Common myeloid progenitor, CD34-positive (primary cell): ENCODE data around the gene RGS3.
A peak's percentile ranks its signal among the peaks of the same experiment; 100 is the strongest.
"Not testable (repeated sequence)": the region's sequence is repeated elsewhere in the genome, so short reads cannot be mapped to it uniquely, and the experiment has no call there.

Source experiments
- CTCF ChIA-PET: fragments of 350-600 bp; sonication (Branson Sonifier 250); formaldehyde crosslinking; loops from one replicate; lab custom pipeline; 2021; ENCODE audit warnings: antibody characterized with exemption; lab: Charles Lee
- POLR2A ChIA-PET: fragments of 350-600 bp; sonication (Branson Sonifier 250); formaldehyde crosslinking; loops from one replicate; lab custom pipeline; 2021; ENCODE audit warnings: antibody characterized with exemption; lab: Charles Lee
- DNase-seq, 3 donors: peaks; one replicate each; pipeline versions ENCODE4 v3.0.0 to v3.0.0-alpha.2; 2013
- H3K27ac ChIP-seq, 2 experiments: 1 replicate in 1 of 2; 2 replicates in 1 of 2; pipeline ENCODE4 v1.7.0; 2013; ENCODE audit warnings: inconsistent platforms in 2 of 2, low read length in 2 of 2, mild to moderate bottlenecking in 2 of 2, low read depth in 1 of 2, moderate library complexity in 1 of 2; ENCODE audit not compliant: severe bottlenecking in 2 of 2, insufficient read depth in 1 of 2, poor library complexity in 1 of 2
- H3K27me3 ChIP-seq, 5 experiments: replicated peaks in 2 of 5; 1 replicate in 3 of 5; 2 replicates in 2 of 5; pipeline versions ENCODE4 v1.6.1 to v1.7.0; 2013; ENCODE audit warnings: low read length in 4 of 5, mild to moderate bottlenecking in 2 of 5, moderate library complexity in 2 of 5, inconsistent platforms in 1 of 5; ENCODE audit not compliant: insufficient read depth in 5 of 5, control insufficient read depth in 4 of 5
- H3K36me3 ChIP-seq, 4 experiments: 1 replicate in 2 of 4; 2 replicates in 2 of 4; pipeline versions ENCODE4 v1.6.1 to v1.7.0; 2013; ENCODE audit warnings: low read length in 3 of 4, control low read depth in 1 of 4, mild to moderate bottlenecking in 1 of 4; ENCODE audit not compliant: control insufficient read depth in 4 of 4, insufficient read depth in 4 of 4
- H3K4me1 ChIP-seq, 4 experiments: 1 replicate in 3 of 4; 2 replicates in 1 of 4; pipeline versions ENCODE4 v1.6.1 to v1.7.1; 2013; ENCODE audit warnings: low read length in 3 of 4, mild to moderate bottlenecking in 3 of 4, control low read depth in 1 of 4, inconsistent platforms in 1 of 4, moderate library complexity in 1 of 4; ENCODE audit not compliant: control insufficient read depth in 4 of 4, insufficient read depth in 4 of 4; ENCODE audit errors: control extremely low read depth in 1 of 4
- H3K4me3 ChIP-seq, 7 experiments: 1 replicate in 4 of 7; 2 replicates in 3 of 7; pipeline versions ENCODE4 v1.5.1 to v1.7.0; 2013; ENCODE audit warnings: mild to moderate bottlenecking in 7 of 7, low read length in 6 of 7, moderate library complexity in 6 of 7, inconsistent platforms in 2 of 7, low read depth in 2 of 7, control low read depth in 1 of 7; ENCODE audit not compliant: insufficient read depth in 4 of 7, control insufficient read depth in 1 of 7; ENCODE audit errors: extremely low read depth in 1 of 7
- H3K9me3 ChIP-seq, 5 experiments: 1 replicate in 4 of 5; 2 replicates in 1 of 5; pipeline versions ENCODE4 v1.6.1 to v1.7.1; 2013; ENCODE audit warnings: low read length in 4 of 5, mild to moderate bottlenecking in 2 of 5, inconsistent platforms in 1 of 5, low read depth in 1 of 5, moderate library complexity in 1 of 5; ENCODE audit not compliant: control insufficient read depth in 4 of 5, insufficient read depth in 2 of 5; ENCODE audit errors: control extremely low read depth in 1 of 5
- WGBS: methylation state at CpG from one replicate; pipeline ENCODE4 v1.1.5; 2013; ENCODE audit not compliant: insufficient coverage; 5-methylcytosine and 5-hydroxymethylcytosine counted together

The RGS3 gene

DNA sequence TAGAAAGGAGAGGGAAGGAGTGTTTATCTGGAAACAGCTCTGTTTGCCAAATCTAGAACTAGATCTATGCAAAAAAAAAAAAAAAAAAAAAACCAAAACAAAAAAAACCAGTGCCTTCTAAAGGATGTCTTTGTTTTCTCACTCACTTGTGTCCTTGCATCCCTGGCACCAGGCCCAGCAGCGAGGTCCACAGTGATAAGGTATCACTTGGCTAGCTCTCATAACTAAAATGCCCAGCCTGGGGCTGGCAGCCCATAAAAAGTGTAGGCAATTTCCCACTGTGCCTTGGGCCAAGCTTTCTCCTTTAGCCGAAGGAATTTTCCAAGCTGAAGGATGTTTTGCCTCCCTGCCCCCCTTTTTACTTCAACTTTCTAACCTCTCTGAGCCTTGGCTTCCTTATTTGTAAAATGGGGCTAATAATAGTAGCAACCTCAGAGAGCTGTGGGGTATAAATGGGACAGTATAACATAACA is 20.8 kb downstream of the RGS3 start:
- H3K9me3 ChIP-seq, result no peaks in the 10 kb centered on the region
- CTCF ChIA-PET, result interaction anchor here (1.1 to 1.8 kb wide), 3 partner anchors 11 to 174 kb away, joined by 3 to 6 read pairs (median 6); no protein-coding TSS in a partner anchor
- no peak overlapping the region for H3K27ac ChIP-seq
- WGBS, result 93% methylated on average over 1 of the region's 2 CpGs
- peaks cover 0 to 4% (median 0%) of the 10 kb centered on the region in 4 experiments for H3K4me1 ChIP-seq
- peaks cover 6 to 60% (median 10%) of the 10 kb centered on the region in 4 experiments for H3K36me3 ChIP-seq
- no peak overlapping the region for H3K4me3 ChIP-seq
- H3K27me3 ChIP-seq, result no peaks in the 10 kb centered on the region
- POLR2A ChIA-PET, result no interaction called here
- DNase-seq, result peak in 2 of 3 donors; percentile 15 to 16

DNA sequence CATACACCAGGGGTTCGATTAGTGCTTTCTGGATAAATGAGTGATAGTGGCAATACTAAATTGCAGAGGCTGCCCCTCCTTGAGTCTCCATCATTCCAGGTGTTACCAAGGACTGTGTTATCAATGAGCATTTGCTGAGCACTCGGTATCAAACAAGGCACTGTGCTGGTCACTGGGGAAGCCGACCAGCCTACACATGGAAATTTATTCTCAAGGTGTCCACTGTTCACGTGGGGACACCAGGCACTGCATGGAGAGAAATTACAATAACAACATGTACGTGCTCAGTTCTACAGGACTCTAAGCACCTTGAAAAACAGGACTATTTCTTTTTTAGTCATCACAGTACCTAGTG is 22.2 kb downstream of the RGS3 start:
- CTCF ChIA-PET, result interaction anchor here (1.6 to 1.8 kb wide), 2 partner anchors 10 to 30 kb away, joined by 6 read pairs; no protein-coding TSS in a partner anchor
- 97% methylated on average over 5 of the region's 5 CpGs for WGBS
- no peak overlapping the region for H3K4me3 ChIP-seq
- H3K27me3 ChIP-seq, result no peaks in the 10 kb centered on the region
- H3K27ac ChIP-seq, result no peak overlapping the region
- POLR2A ChIA-PET, result no interaction called here
- H3K9me3 ChIP-seq, result no peaks in the 10 kb centered on the region
- H3K4me1 ChIP-seq, result peaks cover 0 to 4% (median 0%) of the 10 kb centered on the region in 4 experiments
- no peak for DNase-seq
- peaks cover 7 to 56% (median 12%) of the 10 kb centered on the region in 4 experiments for H3K36me3 ChIP-seq

DNA sequence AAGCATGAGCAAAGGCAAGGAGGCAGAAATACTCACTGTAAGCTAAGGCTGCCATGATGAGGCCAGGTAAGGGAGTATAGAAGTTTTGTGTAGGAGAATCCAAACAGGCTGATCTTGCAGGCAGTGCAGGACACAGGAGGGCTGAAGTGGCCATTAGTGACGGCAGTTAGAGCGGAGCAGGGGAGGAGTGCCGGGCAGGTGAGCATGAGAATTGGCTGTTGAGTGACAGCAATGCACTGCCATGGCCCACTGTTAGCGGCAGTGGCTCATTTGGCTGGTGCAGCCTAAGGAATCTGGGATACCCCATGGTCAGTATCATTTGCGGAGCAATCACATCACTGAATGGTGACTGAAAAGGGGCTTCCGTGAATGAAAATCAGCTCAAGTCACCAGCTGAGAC is 22.8 kb downstream of the RGS3 start:
- CTCF ChIA-PET, result interaction anchor here (0.8 kb wide), 1 partner anchor 168 kb away, joined by 3 read pairs; no protein-coding TSS in a partner anchor
- DNase-seq, result no peak

DNA sequence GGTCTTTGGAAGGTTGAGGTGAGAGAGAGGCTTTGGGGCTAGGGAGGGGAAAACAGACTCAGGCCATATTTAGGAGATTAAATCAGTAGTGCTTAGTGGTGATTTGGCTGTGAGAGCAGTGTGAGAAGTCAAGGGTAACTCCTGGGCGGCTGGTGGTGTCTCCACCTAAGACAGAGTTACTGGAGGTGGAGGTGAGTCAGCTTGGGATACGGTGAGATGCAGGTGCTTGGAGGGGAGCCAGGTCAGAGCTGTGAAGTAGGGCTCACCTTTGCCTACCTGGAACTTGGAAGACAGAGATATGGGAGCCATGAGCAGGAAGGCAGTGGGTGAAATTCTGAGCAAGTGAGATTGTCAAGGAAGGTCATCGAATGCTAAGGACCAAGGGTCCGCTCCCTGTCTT is 24.5 kb downstream of the RGS3 start:
- H3K4me1 ChIP-seq, result peaks cover 0 to 8% (median 0%) of the 10 kb centered on the region in 4 experiments
- H3K9me3 ChIP-seq, result no peaks in the 10 kb centered on the region
- no peak for DNase-seq
- H3K27ac ChIP-seq, result no peak overlapping the region
- POLR2A ChIA-PET, result no interaction called here
- H3K27me3 ChIP-seq, result no peaks in the 10 kb centered on the region
- CTCF ChIA-PET, result no interaction called here
- H3K4me3 ChIP-seq, result no peak overlapping the region
- H3K36me3 ChIP-seq, result peaks cover 6 to 46% (median 8%) of the 10 kb centered on the region in 4 experiments
- 95% methylated on average over 3 of the region's 4 CpGs for WGBS

More for the DNA sequence above, 22.8 kb downstream of the RGS3 start:
- Histone ChIP-seq H3K4me1 (peaks cover 0 to 4% (median 0%) of the 10 kb centered on the region in 4 experiments), H3K4me3 (no peak overlapping the region), H3K36me3 (peaks cover 7 to 55% (median 11%) of the 10 kb centered on the region in 4 experiments), H3K27ac (no peak overlapping the region), H3K9me3 (no peaks in the 10 kb centered on the region), H3K27me3 (no peaks in the 10 kb centered on the region)
- POLR2A ChIA-PET, result no interaction called here
- 98% methylated on average over 6 of the region's 6 CpGs for WGBS

DNA sequence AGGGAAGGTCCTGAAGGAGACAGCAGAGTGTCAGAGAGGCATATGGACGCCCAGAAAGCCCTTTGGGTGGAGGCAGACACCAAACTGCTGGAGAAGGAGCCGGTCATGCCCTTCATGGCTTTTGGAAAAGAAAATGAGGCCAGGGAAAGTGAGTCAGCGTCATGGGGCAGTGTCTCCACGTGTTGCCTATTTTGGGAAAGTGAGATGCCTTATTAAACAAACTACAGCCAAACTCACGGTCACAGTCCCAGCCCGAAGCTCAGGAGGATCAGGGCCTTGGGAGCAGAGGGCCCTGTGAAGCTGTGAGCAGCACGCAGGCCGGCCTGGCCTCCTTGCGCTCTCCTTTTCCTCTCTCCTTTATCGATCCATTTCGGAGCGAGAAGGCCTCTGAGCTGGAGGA is 25.0 kb downstream of the RGS3 start:
- WGBS, result 95% methylated on average over 9 of the region's 12 CpGs
- Histone ChIP-seq H3K4me3 (no peak overlapping the region), H3K27ac (no peak overlapping the region), H3K4me1 (peaks cover 0 to 8% (median 0%) of the 10 kb centered on the region in 4 experiments), H3K9me3 (no peaks in the 10 kb centered on the region), H3K36me3 (peaks cover 6 to 45% (median 8%) of the 10 kb centered on the region in 4 experiments), H3K27me3 (no peaks in the 10 kb centered on the region)
- ChIA-PET CTCF (no interaction called here), POLR2A (no interaction called here)
- DNase-seq, result no peak

DNA sequence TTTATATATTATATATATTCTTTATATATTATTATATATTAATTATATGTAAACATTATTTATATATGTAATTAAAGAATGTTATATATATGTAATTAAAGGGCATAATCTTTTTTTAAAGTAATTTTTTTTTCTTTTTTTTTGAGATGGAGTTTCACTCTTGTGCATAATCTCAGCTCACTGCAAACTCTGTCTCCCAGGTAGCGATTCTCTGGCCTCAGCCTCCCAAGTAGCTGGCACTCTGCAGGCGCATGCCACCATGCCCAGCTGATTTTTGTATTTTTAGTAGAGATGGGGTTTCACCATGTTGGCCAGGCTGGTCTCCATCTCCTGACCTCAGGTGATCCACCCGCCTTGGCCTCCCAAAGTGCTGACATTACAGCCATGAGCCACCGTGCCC is 27.6 kb downstream of the RGS3 start:
- H3K9me3 ChIP-seq, H3K27ac ChIP-seq, H3K4me3 ChIP-seq, H3K27me3 ChIP-seq, POLR2A ChIA-PET, CTCF ChIA-PET, DNase-seq, H3K4me1 ChIP-seq: not testable (repeated sequence)
- peaks cover 4 to 32% (median 6%) of the 10 kb centered on the region in 4 experiments for H3K36me3 ChIP-seq
- WGBS, result 100% methylated on average over 2 of the region's 4 CpGs

DNA sequence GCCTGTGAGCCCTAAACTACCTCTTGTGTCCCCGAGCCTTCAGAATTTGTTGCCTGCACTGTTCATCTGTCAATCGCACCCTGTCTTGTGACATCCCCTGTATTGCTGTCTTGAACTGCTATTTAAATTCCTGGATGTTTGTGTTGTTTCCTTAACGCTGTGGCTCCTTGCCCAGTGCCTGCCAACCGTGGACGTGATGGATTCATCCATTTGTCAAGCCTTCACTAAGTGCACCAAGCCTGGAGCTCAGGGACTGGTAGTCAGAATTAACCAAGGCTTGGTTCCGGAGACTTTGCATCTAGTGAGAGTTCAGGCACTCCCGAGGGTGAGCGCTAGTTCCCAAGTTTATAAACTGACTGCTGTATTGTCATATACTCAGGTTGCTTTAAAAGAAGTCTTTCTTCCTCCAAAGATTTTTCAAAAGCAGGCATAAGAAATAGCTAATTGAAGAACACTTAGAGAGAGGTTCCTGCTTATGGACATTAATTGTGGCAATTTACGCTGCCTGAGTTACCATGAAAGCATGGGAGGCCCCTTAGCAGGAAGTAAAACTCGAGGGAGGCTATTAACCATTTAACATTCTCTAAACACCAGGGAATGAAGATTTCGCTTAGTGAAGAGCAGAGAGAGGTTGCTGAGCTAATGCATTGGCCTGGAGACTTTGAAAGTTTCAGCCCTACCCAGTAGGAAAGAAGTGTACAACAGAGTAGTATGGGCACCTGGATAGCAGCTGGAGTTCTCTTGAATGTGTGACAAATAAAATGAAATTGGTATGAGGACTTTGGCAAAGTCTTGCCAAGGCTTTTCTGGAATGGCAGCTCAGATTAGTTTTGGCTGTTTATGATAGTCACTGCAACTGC is 29.0 kb downstream of the RGS3 start:
- Histone ChIP-seq H3K36me3 (peaks cover 3 to 24% (median 4%) of the 10 kb centered on the region in 4 experiments), H3K9me3 (no peaks in the 10 kb centered on the region), H3K4me1 (peaks cover 0 to 3% (median 0%) of the 10 kb centered on the region in 4 experiments), H3K27ac (no peak overlapping the region), H3K4me3 (no peak overlapping the region), H3K27me3 (no peaks in the 10 kb centered on the region)
- POLR2A ChIA-PET, result no interaction called here
- 82% methylated on average over 9 of the region's 11 CpGs for WGBS
- CTCF ChIA-PET, result interaction anchor here (0.7 to 1.7 kb wide), 2 partner anchors 96 to 99 kb away, joined by 3 to 4 read pairs; no protein-coding TSS in a partner anchor
- no peak for DNase-seq
